HG02759 (cell line): Measurements from ENCODE around the gene PCDHGB6.
"Not testable (repeated sequence)": the region's sequence is repeated elsewhere in the genome, so short reads cannot be mapped to it uniquely, and the experiment has no call there.

Experiments used
- ATAC-seq: cut with Tn5 transposase; IDR thresholded peaks from one replicate; pipeline ENCODE4 v1.9.1; 2021; ENCODE audit warnings: mild to moderate bottlenecking, moderate library complexity; ENCODE audit not compliant: unreplicated experiment

PCDHGB6 gene

DNA sequence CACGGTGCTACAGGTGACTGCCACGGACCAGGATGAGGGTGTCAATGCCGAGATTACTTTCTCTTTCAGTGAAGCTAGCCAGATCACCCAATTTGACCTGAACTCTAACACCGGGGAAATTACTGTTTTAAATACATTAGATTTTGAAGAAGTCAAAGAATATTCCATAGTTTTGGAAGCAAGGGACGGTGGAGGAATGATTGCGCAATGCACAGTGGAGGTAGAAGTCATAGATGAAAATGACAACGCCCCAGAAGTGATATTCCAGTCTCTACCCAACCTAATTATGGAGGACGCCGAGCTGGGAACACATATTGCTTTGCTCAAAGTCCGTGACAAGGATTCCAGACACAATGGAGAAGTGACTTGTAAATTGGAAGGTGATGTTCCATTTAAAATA is 19.2 kb upstream of the PCDHGB6 start:
- no peak for ATAC-seq

DNA sequence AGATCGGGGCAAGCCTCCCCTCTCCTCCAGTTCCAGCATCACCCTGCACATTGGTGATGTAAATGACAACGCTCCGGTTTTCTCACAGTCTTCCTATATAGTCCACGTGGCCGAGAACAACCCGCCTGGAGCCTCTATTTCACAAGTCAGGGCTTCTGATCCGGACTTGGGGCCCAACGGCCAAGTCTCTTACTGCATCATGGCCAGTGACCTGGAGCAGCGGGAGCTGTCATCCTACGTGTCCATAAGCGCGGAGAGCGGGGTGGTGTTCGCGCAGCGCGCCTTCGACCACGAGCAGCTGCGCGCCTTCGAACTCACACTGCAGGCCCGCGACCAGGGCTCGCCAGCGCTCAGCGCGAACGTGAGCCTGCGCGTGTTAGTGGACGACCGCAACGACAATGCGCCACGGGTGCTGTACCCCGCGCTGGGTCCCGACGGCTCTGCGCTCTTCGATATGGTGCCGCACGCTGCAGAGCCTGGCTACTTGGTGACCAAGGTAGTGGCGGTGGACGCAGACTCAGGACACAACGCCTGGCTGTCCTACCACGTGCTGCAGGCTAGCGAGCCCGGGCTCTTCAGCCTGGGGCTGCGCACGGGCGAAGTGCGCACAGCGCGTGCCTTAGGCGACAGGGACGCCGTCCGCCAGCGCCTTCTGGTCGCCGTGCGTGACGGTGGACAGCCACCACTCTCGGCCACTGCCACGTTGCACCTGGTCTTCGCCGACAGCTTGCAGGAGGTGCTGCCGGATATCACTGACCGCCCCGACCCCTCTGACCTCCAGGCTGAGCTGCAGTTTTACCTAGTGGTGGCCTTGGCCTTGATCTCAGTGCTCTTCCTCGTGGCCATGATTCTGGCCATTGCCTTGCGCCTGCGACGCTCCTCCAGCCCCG is 18.4 kb upstream of the PCDHGB6 start:
- ATAC-seq: no peak

DNA sequence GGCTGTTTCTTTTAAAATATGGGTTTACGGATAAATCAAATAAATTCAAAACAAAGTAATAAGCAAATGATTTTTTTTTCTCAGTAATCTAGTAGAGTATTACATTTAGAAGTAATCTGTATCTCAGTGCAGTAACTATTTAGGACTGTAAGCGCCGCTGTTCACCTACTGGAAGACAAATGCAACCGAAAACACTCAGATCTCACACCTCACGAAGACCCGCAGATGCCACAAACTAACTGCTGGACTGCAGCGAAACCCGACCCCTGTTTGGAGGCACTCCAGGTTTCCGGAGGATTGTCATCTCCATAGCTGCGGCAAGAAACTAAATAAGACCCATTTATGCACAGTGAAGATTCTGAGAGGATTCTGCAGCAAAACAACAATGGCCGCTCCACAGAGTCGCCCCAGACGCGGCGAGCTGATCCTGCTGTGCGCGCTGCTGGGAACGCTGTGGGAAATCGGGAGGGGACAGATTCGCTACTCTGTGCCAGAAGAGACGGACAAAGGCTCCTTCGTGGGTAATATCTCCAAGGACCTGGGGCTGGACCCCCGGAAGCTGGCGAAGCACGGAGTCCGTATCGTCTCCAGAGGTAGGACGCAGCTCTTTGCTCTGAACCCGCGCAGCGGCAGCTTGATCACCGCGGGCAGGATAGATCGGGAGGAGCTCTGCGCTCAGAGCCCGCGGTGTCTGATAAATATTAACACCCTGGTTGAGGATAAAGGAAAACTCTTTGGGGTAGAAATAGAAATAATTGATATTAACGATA is 15.2 kb upstream of the PCDHGB6 start, which contains the start of gene PCDHGA8:
TSS of gene PCDHGA8 (plus strand) at position 205 of the 770 bp plus-strand sequence. CDS start at position 386, 181 bp downstream.
- no peak for ATAC-seq

DNA sequence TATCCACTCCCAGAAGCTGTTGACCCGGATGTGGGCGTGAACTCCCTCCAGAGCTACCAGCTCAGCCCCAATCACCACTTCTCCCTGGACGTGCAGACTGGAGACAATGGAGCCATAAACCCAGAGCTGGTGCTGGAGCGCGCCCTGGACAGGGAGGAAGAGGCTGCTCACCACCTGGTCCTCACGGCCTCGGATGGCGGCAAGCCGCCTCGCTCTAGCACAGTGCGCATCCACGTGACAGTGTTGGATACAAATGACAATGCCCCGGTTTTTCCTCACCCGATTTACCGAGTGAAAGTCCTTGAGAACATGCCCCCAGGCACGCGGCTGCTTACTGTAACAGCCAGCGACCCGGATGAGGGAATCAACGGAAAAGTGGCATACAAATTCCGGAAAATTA is 14.6 kb upstream of the PCDHGB6 start:
- no peak for ATAC-seq

DNA sequence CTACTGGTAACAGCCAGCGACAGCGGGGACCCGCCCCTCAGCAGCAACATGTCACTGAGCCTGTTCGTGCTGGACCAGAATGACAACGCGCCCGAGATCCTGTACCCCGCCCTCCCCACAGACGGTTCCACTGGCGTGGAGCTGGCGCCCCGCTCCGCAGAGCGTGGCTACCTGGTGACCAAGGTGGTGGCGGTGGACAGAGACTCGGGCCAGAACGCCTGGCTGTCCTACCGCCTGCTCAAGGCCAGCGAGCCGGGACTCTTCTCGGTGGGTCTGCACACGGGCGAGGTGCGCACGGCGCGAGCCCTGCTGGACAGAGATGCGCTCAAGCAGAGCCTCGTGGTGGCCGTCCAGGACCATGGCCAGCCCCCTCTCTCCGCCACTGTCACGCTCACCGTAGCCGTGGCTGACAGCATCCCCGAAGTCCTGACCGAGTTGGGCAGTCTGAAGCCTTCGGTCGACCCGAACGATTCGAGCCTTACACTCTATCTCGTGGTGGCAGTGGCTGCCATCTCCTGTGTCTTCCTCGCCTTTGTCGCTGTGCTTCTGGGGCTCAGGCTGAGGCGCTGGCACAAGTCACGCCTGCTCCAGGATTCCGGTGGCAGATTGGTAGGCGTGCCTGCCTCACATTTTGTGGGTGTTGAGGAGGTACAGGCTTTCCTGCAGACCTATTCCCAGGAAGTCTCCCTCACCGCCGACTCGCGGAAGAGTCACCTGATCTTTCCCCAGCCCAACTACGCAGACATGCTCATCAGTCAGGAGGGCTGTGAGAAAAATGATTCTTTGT is 13.2 kb upstream of the PCDHGB6 start:
- not testable (repeated sequence) for ATAC-seq

DNA sequence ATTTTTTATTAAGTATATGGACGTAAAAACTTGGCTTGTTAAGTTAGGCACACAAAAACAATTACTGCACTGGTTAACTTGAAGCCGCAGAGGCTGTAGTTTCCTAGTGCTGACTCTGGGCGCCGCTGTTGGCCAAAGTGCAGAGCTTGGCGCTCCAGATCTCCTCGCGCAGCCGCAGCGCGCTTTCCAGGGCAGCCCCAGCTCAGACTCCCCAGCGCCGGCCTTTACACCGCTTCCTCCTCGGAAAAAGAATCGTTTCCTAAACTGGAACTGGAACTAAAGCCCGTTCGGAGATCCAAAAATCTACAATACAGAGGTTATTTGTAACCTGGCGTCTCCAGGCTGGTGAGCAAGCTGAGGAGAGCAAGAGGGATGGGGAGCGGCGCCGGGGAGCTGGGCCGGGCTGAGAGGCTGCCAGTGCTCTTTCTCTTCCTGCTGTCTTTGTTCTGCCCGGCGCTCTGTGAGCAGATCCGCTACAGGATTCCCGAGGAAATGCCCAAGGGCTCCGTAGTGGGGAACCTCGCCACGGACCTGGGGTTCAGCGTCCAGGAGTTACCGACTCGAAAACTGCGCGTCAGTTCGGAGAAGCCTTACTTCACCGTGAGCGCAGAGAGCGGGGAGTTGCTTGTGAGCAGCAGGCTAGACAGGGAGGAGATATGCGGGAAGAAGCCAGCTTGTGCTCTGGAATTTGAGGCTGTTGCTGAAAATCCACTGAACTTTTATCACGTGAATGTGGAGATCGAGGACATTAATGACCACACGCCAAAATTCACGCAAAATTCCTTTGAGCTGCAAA is 9.9 kb upstream of the PCDHGB6 start, which contains the start of gene PCDHGB5:
TSS of gene PCDHGB5 (plus strand) at position 192 of the 796 bp plus-strand sequence. CDS start at position 373, 181 bp downstream.
- peak; percentile 98 for ATAC-seq

DNA sequence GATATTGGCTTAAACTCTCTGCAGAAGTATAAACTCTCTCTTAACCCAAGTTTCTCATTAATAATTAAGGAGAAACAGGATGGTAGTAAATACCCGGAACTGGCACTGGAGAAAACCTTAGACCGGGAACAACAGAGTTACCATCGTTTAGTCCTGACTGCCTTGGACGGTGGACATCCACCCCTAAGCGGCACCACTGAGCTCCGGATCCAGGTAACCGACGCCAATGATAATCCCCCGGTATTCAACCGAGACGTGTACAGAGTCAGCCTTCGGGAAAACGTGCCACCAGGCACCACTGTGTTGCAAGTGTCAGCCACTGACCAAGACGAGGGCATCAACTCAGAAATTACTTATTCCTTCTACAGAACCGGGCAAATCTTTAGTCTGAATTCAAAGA is 9.2 kb upstream of the PCDHGB6 start:
- ATAC-seq: no peak

DNA sequence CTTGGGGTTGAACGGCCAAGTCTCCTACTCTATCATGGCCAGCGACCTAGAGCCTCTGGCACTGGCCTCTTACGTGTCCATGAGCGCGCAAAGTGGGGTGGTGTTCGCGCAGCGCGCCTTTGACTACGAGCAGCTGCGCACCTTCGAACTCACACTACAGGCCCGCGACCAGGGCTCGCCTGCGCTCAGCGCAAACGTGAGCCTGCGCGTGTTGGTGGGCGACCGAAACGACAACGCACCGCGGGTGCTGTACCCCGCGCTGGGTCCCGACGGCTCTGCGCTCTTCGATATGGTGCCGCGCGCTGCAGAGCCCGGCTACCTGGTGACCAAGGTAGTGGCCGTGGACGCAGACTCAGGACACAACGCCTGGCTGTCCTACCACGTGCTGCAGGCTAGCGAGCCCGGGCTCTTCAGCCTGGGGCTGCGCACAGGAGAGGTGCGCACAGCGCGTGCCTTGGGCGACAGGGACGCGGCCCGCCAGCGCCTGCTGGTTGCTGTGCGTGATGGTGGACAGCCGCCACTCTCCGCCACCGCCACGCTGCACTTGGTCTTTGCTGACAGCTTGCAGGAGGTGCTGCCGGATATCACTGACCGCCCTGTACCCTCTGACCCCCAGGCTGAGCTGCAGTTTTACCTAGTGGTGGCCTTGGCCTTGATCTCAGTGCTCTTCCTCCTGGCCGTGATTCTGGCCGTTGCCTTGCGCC is 8.1 kb upstream of the PCDHGB6 start:
- ATAC-seq: no peak

DNA sequence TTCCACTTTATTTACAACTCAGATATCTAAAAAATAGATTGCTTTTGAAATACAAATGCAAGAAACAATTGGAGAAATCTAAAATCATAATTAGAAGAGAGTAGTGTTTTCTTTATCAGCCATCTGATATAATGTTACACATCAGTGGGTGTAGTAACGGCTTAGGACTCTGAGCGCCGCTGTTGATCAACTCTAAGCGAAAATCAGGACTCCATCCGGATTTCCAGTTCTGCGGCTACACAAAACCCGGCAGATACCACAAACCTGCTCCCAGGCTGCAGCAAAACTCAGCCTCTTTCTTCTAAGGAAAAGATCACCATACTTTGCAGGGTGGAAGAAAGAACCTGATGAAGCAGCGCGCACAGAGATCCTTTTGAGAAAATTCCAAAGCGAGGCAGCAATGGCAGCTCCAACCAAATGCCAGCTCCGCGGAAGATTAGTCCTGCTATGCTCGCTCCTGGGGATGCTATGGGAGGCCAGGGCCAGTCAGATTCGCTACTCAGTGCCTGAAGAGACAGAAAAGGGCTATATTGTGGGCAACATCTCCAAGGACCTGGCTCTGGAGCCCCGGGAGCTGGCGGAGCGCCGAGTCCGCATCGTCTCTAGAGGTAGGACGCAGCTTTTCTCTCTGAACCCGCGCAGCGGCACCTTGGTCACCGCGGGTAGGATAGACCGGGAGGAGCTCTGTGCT is 5.1 kb upstream of the PCDHGB6 start, which contains the start of gene PCDHGA9:
TSS of gene PCDHGA9 (plus strand) at position 226 of the 691 bp plus-strand sequence. CDS start at position 401, 175 bp downstream.
- ATAC-seq: no peak

DNA sequence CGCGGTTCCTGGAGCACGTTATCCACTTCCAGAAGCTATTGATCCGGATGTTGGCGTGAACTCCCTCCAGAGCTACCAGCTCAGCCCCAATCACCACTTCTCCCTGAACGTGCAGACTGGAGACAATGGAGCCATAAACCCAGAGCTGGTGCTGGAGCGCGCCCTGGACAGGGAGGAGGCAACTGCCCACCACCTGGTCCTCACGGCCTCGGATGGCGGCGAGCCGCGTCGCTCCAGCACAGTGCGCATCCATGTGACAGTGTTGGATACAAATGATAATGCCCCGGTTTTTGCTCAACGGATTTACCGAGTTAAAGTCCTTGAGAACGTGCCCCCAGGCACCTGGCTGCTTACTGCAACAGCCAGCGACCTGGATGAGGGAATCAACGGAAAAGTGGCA is 4.4 kb upstream of the PCDHGB6 start:
- no peak for ATAC-seq

DNA sequence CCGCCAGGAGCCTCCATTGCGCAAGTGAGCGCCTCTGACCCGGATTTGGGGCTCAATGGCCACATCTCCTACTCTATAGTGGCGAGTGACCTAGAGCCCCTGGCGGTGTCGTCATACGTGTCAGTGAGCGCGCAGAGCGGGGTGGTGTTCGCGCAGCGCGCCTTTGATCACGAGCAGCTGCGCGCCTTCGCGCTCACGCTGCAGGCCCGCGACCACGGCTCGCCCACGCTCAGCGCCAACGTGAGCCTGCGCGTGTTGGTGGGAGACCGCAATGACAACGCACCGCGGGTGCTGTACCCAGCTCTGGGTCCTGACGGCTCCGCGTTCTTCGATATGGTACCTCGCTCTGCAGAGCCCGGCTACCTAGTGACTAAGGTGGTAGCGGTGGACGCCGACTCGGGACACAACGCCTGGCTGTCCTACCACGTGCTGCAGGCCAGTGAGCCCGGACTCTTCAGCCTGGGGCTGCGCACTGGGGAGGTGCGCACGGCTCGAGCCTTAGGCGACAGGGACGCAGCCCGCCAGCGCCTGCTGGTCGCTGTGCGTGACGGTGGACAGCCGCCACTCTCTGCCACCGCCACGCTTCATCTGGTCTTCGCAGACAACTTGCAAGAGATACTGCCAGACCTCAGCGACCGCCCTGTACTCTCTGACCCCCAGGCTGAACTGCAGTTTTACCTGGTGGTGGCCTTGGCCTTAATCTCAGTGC is 1.9 kb downstream of the PCDHGB6 start:
- no peak for ATAC-seq

DNA sequence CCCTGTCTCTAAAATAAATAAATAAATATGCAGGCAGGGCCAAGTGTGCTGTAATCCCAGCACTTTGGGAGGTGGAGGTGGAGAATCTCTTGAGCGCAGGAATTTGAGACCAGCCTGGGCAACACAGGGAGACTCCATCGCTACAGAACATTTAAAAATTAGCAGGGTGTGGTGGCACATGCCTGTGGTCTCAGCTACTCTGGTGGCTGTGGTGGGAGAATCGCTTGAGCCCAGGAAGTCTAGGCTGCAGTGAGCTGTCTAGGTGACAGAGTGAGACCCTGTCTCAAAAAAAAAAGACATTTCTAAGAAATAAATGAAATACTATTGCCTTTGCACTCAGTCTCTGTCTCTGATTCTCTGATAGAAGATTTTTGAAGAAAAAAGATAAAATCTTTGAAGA is 3.8 kb downstream of the PCDHGB6 start:
- ATAC-seq: no peak

DNA sequence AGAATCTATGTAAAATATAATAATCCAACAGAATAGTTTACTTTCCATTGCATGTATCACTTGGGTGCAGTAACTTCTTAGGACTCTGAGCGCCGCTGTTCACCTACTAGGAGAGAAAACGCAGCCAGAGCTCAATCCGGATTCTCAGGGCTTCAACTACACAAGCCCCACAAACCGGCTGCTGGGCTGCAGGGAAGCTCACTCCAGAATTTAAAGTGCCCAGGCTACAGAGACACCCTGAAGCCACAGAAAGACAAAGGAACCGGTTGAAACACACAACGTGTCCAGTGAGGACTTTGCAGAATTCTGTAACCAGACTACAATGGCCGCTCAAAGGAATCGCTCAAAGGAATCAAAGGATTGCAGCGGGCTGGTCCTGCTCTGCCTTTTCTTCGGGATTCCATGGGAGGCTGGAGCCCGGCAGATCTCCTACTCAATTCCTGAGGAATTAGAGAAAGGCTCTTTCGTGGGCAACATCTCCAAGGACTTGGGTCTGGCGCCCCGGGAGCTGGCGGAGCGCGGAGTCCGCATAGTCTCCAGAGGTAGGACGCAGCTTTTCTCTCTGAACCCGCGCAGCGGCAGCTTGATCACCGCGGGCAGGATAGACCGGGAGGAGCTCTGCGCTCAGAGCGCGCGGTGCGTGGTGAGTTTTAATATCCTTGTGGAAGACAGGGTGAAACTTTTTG is 5.2 kb downstream of the PCDHGB6 start, which contains the start of gene PCDHGA10:
TSS of gene PCDHGA10 (plus strand) at position 134 of the 686 bp plus-strand sequence. CDS start at position 323, 189 bp downstream.
- ATAC-seq: peak; percentile 79

DNA sequence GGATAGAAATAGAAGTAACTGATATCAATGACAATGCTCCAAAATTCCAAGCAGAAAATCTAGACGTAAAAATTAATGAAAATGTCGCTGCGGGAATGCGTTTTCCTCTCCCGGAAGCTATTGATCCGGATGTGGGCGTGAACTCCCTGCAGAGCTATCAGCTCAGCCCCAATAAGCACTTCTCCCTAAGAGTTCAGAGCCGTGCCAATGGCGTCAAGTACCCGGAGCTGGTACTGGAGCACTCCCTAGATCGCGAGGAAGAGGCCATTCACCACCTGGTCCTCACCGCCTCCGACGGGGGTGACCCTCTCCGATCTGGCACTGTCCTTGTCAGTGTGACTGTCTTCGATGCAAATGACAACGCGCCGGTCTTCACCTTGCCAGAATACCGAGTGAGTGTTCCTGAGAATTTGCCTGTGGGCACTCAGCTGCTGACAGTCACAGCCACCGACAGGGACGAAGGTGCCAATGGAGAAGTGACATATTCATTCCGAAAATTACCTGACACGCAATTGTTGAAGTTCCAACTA is 5.8 kb downstream of the PCDHGB6 start:
- peak; percentile 34 for ATAC-seq

DNA sequence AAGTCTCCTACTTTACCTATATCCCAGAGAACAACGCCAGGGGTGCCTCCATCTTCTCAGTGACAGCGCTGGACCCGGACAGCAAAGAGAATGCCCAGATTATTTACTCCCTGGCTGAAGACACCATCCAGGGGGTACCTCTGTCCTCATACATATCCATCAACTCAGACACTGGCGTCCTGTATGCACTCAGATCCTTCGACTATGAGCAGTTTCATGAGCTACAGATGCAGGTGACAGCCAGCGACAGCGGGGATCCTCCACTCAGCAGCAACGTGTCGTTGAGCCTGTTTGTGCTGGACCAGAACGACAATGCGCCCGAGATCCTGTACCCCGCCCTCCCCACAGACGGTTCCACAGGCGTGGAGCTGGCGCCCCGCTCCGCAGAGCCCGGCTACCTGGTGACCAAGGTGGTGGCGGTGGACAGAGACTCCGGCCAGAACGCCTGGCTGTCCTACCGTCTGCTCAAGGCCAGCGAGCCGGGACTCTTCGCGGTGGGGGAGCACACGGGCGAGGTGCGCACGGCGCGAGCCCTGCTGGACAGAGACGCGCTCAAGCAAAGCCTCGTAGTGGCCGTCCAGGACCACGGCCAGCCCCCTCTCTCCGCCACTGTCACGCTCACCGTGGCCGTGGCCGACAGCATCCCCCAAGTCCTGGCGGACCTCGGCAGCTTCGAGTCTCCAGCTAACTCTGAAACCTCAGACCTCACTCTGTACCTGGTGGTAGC is 6.9 kb downstream of the PCDHGB6 start:
- ATAC-seq: not testable (repeated sequence)

DNA sequence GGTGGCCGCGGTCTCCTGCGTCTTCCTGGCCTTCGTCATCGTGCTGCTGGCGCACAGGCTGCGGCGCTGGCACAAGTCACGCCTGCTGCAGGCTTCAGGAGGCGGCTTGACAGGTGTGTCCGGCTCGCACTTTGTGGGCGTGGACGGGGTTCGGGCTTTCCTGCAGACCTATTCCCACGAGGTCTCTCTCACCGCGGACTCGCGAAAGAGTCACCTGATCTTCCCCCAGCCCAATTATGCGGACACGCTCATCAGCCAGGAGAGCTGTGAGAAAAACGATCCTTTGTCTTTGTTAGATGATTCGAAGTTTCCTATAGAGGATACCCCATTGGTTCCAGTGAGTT is 7.4 kb downstream of the PCDHGB6 start:
- ATAC-seq: not testable (repeated sequence)
